ENCODE results near the gene RPS6KL1.

- TF ChIP-seq POLR2A (IDR thresholded peaks at IDR 0.05; ENCODE audit: low read length), result no peak
- TF ChIP-seq GATA1 (IDR thresholded peaks at IDR 0.05; ENCODE audit: low read depth, low read length), result no peak
Measured at GRCh38 chr14:74961238-74961911, 38.3 kb upstream of the RPS6KL1 start.

Measured in erythroblast (primary cell).